Retinal pigment epithelial cell (primary cell): ENCODE results near the gene FBXL3.
"Not testable (repeated sequence)": the region's sequence is repeated elsewhere in the genome, so short reads cannot be mapped to it uniquely, and the experiment has no call there.

Experiments used
- DNase-seq: peaks from one replicate; pipeline ENCODE4 v3.0.0-alpha.2; 2010; ENCODE audit warnings: low read depth
- H3K4me3 ChIP-seq: 2 replicates; pipeline ENCODE4 v1.5.1; 2011; ENCODE audit warnings: mild to moderate bottlenecking, low read length, control low read depth, moderate library complexity
- TF ChIP-seq, protein P1 (sequence below): conservative IDR thresholded peaks from 2 replicates; pipeline ENCODE4 v1.5.1; 2011; ENCODE audit warnings: low read depth, low read length, control low read depth, inconsistent platforms

Gene FBXL3

DNA sequence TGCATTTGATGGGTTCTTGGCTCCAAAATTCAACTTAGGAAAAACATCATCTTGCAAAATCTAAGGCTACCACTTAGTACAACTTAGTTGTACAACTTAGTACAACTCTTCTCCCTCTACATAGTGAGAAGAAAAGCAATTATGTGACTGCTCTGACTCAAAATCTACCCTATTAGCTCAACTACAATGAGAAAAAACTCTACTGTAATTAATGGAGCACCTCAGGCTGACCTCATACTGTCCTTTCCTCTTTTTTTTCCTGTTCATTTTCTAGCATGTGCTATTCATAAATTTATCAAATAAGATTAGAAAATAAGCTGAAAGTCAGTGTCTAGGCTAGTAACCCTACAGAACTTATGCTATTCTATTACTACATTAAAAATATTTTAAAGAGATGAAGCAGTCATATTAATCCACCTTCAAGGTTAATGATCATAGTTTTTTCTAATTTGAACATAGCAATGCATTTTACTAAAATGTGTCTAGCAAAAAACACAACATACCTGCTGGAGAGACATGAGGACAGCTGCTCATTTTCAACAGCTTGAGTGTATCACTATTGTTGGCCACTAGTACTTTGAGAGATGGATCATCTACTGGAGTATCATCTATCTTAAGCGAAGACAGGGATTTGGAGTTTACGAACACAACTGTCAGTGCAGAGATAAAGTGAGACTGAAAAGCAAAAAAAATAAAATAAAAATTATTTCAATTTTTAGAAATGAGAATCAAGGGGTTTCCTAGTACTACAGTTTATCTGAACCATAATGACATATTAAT, 11.9 kb downstream of the FBXL3 start:
- TF ChIP-seq, protein P1, sequence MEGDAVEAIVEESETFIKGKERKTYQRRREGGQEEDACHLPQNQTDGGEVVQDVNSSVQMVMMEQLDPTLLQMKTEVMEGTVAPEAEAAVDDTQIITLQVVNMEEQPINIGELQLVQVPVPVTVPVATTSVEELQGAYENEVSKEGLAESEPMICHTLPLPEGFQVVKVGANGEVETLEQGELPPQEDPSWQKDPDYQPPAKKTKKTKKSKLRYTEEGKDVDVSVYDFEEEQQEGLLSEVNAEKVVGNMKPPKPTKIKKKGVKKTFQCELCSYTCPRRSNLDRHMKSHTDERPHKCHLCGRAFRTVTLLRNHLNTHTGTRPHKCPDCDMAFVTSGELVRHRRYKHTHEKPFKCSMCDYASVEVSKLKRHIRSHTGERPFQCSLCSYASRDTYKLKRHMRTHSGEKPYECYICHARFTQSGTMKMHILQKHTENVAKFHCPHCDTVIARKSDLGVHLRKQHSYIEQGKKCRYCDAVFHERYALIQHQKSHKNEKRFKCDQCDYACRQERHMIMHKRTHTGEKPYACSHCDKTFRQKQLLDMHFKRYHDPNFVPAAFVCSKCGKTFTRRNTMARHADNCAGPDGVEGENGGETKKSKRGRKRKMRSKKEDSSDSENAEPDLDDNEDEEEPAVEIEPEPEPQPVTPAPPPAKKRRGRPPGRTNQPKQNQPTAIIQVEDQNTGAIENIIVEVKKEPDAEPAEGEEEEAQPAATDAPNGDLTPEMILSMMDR, result no peak
- H3K4me3 ChIP-seq, result no peak overlapping the region
- DNase-seq, result no peak

DNA sequence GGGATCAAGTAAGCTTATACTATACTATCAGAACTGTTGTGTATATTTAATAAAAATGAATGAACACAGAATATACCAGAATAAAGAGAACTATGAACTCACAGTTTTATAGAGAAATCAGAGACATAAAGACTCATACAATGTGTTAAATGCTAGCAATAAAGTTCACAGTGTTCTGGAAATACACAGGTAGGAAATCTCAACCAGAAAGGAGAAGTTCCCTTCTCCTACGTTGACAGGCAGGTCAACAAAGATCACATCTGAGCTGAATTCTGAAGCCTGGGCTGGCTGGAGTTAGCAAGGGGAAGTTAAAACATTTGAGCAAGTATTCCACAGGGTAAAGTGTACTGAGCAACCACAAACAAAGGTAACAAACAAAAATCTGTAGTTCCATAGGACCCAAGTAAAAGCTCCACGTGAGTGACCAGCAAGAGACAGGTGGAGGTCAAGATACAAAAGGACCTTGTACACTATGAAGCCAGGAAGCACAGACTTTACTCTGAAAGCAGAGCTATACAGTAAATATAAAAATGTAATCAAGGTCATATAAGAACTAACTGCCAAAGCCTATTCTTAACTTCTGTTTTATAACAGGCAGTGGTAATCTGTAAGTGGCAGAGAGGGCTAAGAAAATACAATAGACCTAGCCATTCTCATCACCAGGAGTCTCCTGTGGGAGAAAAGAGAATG, 13.0 kb downstream of the FBXL3 start:
- no peak for DNase-seq
- TF ChIP-seq, protein P1, result no peak
- no peak overlapping the region for H3K4me3 ChIP-seq

DNA sequence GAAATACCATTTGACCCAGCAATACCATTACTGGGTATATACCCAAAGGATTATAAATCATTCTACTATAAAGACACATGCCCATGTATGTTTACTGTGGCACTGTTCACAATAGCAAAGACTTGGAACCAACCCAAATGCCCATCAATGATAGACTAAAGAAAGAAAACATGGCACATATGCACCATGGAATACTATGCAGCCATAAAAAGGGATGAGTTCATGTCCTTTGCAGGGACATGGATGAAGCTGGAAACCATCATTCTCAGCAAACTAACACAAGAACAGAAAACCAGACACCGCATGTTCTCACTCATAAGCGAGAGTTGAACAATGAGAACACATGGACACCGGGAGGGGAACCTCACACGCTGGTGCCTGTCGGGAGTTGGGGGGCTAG, 17.2 kb downstream of the FBXL3 start:
- not testable (repeated sequence) for DNase-seq, H3K4me3 ChIP-seq

DNA sequence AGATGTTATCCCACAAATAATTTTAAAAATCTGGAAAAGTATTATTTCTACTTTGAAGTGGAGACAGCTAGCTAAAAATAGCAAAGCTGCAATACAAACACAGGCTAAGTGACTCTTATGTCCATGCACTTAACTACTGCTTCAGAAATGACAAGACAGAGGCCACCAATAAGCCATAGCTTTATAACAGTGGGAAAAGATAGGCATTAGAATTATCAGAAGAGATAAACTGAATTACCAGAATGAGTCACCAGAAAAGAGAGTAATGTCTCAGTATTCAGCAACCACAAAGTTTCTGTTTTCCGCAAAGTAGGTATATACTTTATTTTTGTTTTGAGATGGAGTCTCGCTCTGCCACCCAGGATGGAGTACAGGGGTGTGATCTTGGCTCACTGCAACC, 17.9 kb downstream of the FBXL3 start:
- no peak for DNase-seq
- TF ChIP-seq, protein P1, result no peak
- no peak overlapping the region for H3K4me3 ChIP-seq

DNA sequence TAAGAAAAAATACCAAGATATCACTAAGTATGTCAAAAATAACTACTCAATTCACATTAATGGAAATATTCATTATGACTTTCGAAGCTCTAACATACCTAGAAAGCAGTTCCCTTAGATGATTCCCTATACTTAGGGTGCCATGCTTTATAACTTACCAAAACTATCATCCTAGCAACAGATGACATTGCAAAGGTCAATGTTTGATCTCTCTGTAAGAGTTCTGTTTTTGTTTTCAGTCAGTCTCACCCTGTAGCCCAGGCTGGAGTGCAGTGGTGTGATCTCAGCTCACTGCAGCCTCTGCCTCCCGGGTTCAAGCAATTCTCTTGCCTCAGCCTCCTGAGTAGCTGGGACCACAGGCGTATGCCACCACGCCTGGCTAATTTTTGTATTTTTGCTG, 18.6 kb downstream of the FBXL3 start:
- not testable (repeated sequence) for H3K4me3 ChIP-seq, DNase-seq

DNA sequence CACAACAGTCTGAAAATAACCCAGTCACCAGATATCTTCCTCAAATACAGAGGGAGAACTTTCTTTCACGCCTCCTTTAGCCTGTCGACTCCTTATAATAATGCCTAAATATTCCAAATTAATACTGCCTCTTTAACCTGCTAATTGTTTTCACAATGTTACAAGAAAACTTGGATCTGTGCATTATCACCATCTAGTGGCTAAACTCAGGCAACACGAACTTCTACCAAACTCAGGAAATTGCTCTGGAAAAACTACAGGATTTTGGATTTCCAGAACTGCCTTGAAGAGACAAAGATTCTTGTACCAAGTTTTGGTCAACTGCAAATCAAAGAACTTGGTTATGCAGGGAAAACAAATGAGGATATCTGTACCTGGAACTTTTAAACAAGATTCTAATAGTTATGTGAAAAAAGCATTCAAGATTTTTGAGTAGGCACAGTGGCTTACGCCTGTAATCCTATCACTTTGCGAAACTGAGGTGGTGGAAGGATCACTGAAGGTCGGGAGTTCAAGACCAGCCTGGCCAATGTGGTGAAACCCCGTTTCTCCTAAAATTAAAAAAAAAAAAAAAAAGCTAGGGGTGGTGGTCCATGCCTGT, 24.3 kb downstream of the FBXL3 start:
- H3K4me3 ChIP-seq, result no peak overlapping the region
- DNase-seq, result no peak
- TF ChIP-seq, protein P1, result peak; percentile 82

DNA sequence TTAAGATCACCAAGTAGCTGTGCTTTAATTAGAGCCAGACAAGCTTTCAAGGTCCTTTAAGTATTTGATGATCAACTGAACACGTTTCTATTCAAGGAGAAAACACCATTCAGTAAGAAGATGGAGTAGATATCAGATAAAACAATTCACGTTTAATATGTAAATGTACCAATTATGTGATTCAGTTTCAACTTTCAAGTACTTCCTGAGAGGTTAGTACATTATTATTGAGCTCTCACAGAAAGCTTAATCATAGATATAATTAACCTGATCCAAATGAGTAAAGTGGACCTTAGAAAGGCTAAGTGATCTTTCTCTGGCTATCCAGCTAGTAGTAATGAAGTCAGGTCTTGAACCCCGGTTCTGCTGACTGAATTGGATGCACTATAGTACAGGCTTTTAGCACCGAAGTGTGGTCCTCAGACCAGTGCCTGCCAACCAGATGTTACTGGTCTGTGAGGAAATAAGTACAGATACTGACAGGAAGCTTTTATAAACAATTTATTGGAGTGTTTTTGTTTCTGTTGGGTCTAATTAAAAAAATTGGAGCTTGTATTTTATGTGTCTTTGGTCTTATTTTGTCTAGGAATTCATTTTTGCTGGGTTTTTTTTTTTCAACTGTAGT, 24.9 kb downstream of the FBXL3 start:
- H3K4me3 ChIP-seq, result no peak overlapping the region
- TF ChIP-seq, protein P1, result no peak
- DNase-seq, result no peak
